ENCODE data around the gene RSPO3. TPM values are rescaled to one million over a fixed set of nuclear protein-coding genes. Genes with fewer than 3 reads are reported as not detected.

The RSPO3 gene
- total RNA-seq, 1 experiment from 2014 or later: not detected

- intact Hi-C loops (cut with micrococcal nuclease): loop anchor here (10.0 kb wide), 1 partner anchor 929 kb away; no protein-coding TSS in a partner anchor
- ATAC-seq: no peak
- Histone ChIP-seq H3K79me2 (ENCODE audit: insufficient read depth, low read length) (no peaks in the 10 kb centered on the region), H3K9me3 (ENCODE audit: control insufficient read depth in 1 of 2, insufficient read depth in 1 of 2, low read depth in 1 of 2, low read length in 2 of 2) (no peaks in the 10 kb centered on the region), H3K36me3 (ENCODE audit: control insufficient read depth in 1 of 2, insufficient read depth in 2 of 2, low read length in 2 of 2) (no peaks in the 10 kb centered on the region), H3K9me2 (ENCODE audit: insufficient read depth) (no peaks in the 10 kb centered on the region), H3K4me1 (ENCODE audit: control insufficient read depth in 1 of 2, insufficient read depth in 2 of 2, low read length in 2 of 2) (no peaks in the 10 kb centered on the region), H3K9ac (ENCODE audit: low read length) (no peak overlapping the region), H3K4me2 (ENCODE audit: low read length) (no peak overlapping the region), H3K27me3 (ENCODE audit: insufficient read depth, low read length) (peaks cover 36% of the 10 kb centered on the region), H3K4me3 (replicated peaks in 1 of 2; ENCODE audit: low read depth in 1 of 2, low read length in 2 of 2) (no peak overlapping the region), H4K20me1 (ENCODE audit: insufficient read depth) (no peaks in the 10 kb centered on the region), H2AFZ (ENCODE audit: low read depth, low read length, poor library complexity, severe bottlenecking) (no peak overlapping the region), H3K27ac (ENCODE audit: low read depth, low read length) (no peak overlapping the region)
- BruUV-seq (replicated peaks): no TSS peak
- TF ChIP-seq JUND (IDR thresholded peaks at IDR 0.05) (no peak), ZFX (IDR thresholded peaks at IDR 0.05) (no peak), MAX (IDR thresholded peaks at IDR 0.05) (no peak), SP1 (IDR thresholded peaks at IDR 0.05; ENCODE audit: low read depth) (no peak), TCF7L2 (IDR thresholded peaks at IDR 0.05; ENCODE audit: borderline replicate concordance, extremely low read depth, insufficient read depth, insufficient read length) (no peak), ELF1 (IDR thresholded peaks at IDR 0.05; ENCODE audit: borderline replicate concordance, low read depth) (no peak), RAD21 (IDR thresholded peaks at IDR 0.05; ENCODE audit: low read depth) (no peak), CEBPB (IDR thresholded peaks at IDR 0.05; ENCODE audit: low read depth) (no peak), YY1 (IDR thresholded peaks at IDR 0.05; ENCODE audit: extremely low read depth, insufficient replicate concordance, low read depth, low read length) (no peak), CBX3 (IDR thresholded peaks at IDR 0.05; ENCODE audit: low read depth) (no peak), ZBTB33 (IDR thresholded peaks at IDR 0.05; ENCODE audit: extremely low read depth, insufficient replicate concordance, low read length) (no peak)
- no peak for DNase-seq (ENCODE audit: low read depth, low spot score)
- RAD21 ChIA-PET (ENCODE audit: low non-redundant PET in 1 of 2, low total read pairs in 2 of 2, uncharacterized antibody in 2 of 2, unreplicated experiment in 2 of 2): no interaction called here
- POLR2A ChIA-PET: interaction anchor here (0.7 kb wide), 1 partner anchor 1359 kb away, joined by 3 read pairs; no protein-coding TSS in a partner anchor
- CTCF ChIA-PET: no interaction called here
Measured at GRCh38 chr6:127103482-127103881, 15.0 kb upstream of the RSPO3 start.
